ENCODE data around the gene KCNG1. TPM values are rescaled to one million over a fixed set of nuclear protein-coding genes. Genes with fewer than 3 reads are reported as not detected.

The KCNG1 gene
- total and polyA plus RNA-seq, 2 experiments from 2014 or later: 8.1 to 26.3 TPM

DNA sequence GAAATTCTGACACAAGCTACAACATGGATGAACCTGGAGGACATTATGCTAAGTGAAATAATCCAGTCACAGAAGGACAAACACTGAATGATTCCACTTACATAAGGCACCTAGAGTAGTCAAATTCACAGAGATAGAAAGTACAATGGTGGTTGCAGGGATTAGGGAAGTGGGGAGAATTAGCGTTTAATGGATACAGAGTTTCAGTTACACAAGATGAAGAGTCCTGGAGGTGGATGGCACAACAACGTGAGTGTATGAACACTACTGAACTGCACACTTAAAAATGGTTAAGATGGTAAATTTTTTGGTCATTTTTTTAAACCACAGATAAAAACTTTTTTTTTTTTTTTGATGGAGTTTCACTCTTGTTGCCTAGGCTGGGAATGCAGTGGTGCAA is 39.6 kb downstream of the KCNG1 start (continued):
- TF ChIP-seq EZH2 (IDR thresholded peaks at IDR 0.05; ENCODE audit: low read depth, unreplicated experiment): no peak
- TF ChIP-seq, protein P1, sequence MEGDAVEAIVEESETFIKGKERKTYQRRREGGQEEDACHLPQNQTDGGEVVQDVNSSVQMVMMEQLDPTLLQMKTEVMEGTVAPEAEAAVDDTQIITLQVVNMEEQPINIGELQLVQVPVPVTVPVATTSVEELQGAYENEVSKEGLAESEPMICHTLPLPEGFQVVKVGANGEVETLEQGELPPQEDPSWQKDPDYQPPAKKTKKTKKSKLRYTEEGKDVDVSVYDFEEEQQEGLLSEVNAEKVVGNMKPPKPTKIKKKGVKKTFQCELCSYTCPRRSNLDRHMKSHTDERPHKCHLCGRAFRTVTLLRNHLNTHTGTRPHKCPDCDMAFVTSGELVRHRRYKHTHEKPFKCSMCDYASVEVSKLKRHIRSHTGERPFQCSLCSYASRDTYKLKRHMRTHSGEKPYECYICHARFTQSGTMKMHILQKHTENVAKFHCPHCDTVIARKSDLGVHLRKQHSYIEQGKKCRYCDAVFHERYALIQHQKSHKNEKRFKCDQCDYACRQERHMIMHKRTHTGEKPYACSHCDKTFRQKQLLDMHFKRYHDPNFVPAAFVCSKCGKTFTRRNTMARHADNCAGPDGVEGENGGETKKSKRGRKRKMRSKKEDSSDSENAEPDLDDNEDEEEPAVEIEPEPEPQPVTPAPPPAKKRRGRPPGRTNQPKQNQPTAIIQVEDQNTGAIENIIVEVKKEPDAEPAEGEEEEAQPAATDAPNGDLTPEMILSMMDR (conservative IDR thresholded peaks at IDR 0.05; ENCODE audit: low read depth in 2 of 2): no peak
- TF ChIP-seq EZH2phosphoT487 (IDR thresholded peaks at IDR 0.05; ENCODE audit: unreplicated experiment): no peak
- no peak for TF ChIP-seq POLR2AphosphoS5 (IDR thresholded peaks at IDR 0.05; ENCODE audit: low read depth)

DNA sequence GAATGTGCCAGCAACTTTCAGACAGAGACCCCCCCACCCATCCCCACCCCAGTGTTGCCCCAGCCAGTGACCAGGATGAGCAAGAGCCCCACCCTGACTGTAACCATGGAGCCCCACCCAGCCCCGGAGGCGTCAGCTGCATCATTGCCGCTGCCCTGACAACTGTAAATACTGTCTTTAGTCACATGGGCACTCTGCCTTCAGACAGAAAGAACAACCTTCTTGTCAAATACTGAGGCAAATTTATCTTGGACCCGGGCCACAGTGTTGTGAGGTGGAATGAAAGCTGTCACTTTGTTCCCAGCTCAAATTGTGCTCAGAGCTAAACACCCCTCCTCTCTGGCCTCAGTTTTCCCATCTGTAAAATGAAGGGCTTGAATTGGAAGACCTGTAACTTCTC is 40.5 kb downstream of the KCNG1 start:
- no peaks in the 10 kb centered on the region for H3K36me3 Mint-ChIP-seq (ENCODE audit: low read depth)
- no peak overlapping the region for H3K4me3 ChIP-seq
- no peaks in the 10 kb centered on the region for H4K20me1 ChIP-seq (replicated peaks; ENCODE audit: insufficient read depth)
- no peaks in the 10 kb centered on the region for H3K9me2 ChIP-seq (ENCODE audit: insufficient read depth)
- H3K27ac ChIP-seq (ENCODE audit: low read depth): no peak overlapping the region
- H3K4me1 ChIP-seq (ENCODE audit: insufficient read depth): no peaks in the 10 kb centered on the region
- H3K4me3 Mint-ChIP-seq: no peak overlapping the region
- H3K27me3 ChIP-seq (ENCODE audit: insufficient read depth): no peaks in the 10 kb centered on the region
- DNase-seq (ENCODE audit: low spot score) (no peak), ATAC-seq (no peak)
- H3K4me1 Mint-ChIP-seq: 0 out of 3 replicates have a peak, but pooled peaks cover 4% of the 10 kb centered on the region
- no peaks in the 10 kb centered on the region for H3K27me3 Mint-ChIP-seq (ENCODE audit: insufficient read depth, low read depth, poor library complexity)
- no peak overlapping the region for H3K4me2 ChIP-seq
- 0 out of 2 replicates have a peak, but pooled peaks cover 2% of the 10 kb centered on the region for H3F3A ChIP-seq (replicated peaks; ENCODE audit: low read depth)
- no peak overlapping the region for H2AFZ ChIP-seq
- H3K9me3 Mint-ChIP-seq: no peaks in the 10 kb centered on the region; the same call in 2 of the 3 replicates
- H3K36me3 ChIP-seq (ENCODE audit: insufficient read depth): no peaks in the 10 kb centered on the region
- H3K79me2 ChIP-seq (replicated peaks; ENCODE audit: insufficient read depth): no peaks in the 10 kb centered on the region
- no peak overlapping the region for H3K27ac Mint-ChIP-seq
- TF ChIP-seq ZNF331 (CRISPR knock-in tag; IDR thresholded peaks at IDR 0.05; ENCODE audit: low read depth) (no peak), EZH2 (IDR thresholded peaks at IDR 0.05; ENCODE audit: low read depth, unreplicated experiment) (no peak), JUNB (IDR thresholded peaks at IDR 0.05; ENCODE audit: unreplicated experiment) (no peak), STAT1 (IDR thresholded peaks at IDR 0.05; ENCODE audit: unreplicated experiment) (no peak), ZNF114 (CRISPR knock-in tag; IDR thresholded peaks at IDR 0.05) (no peak)
- TF ChIP-seq, protein P1 (conservative IDR thresholded peaks at IDR 0.05; ENCODE audit: low read depth in 2 of 2): no peak
- TF ChIP-seq, protein P2, sequence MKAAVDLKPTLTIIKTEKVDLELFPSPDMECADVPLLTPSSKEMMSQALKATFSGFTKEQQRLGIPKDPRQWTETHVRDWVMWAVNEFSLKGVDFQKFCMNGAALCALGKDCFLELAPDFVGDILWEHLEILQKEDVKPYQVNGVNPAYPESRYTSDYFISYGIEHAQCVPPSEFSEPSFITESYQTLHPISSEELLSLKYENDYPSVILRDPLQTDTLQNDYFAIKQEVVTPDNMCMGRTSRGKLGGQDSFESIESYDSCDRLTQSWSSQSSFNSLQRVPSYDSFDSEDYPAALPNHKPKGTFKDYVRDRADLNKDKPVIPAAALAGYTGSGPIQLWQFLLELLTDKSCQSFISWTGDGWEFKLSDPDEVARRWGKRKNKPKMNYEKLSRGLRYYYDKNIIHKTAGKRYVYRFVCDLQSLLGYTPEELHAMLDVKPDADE (IDR thresholded peaks at IDR 0.05): no peak
